ENCODE data around the gene CACNA2D1. TPM values are rescaled to one million over a fixed set of nuclear protein-coding genes. Genes with fewer than 3 reads are reported as not detected.

CACNA2D1 gene
- total RNA-seq, 1 experiment from 2014 or later = not detected

GRCh38 chr7:82005056-82005455, 438.5 kb downstream of the CACNA2D1 start:
- Histone ChIP-seq H3K27me3 (ENCODE audit: low read length) (no peaks in the 10 kb centered on the region), H3K4me1 (ENCODE audit: low read length) (no peaks in the 10 kb centered on the region), H3K79me2 (ENCODE audit: low read length) (no peaks in the 10 kb centered on the region), H3K27ac (ENCODE audit: low read length) (no peak overlapping the region), H3K9ac (ENCODE audit: low read length) (no peak overlapping the region), H3K9me3 (ENCODE audit: low read length) (peaks cover 24% of the 10 kb centered on the region), H3K4me2 (ENCODE audit: low read depth, low read length, poor library complexity, severe bottlenecking) (no peak overlapping the region), H4K20me1 (ENCODE audit: insufficient read depth, low read depth, low read length) (no peaks in the 10 kb centered on the region), H2AFZ (ENCODE audit: low read length) (no peak overlapping the region), H3K36me3 (ENCODE audit: insufficient read depth, low read length) (no peaks in the 10 kb centered on the region), H3K9me2 (replicated peaks; ENCODE audit: insufficient read depth, low read length) (no peaks in the 10 kb centered on the region), H3K4me3 (ENCODE audit: low read length) (no peak overlapping the region)
- no peak for DNase-seq

GRCh38 chr7:81993186-81993585, 450.4 kb downstream of the CACNA2D1 start:
- Histone ChIP-seq H3K36me3 (ENCODE audit: insufficient read depth, low read length) (no peaks in the 10 kb centered on the region), H3K9ac (ENCODE audit: low read length) (no peak overlapping the region), H3K27ac (ENCODE audit: low read length) (no peak overlapping the region), H3K27me3 (ENCODE audit: low read length) (no peaks in the 10 kb centered on the region), H3K9me3 (ENCODE audit: low read length) (peaks cover 23% of the 10 kb centered on the region), H3K79me2 (ENCODE audit: low read length) (no peaks in the 10 kb centered on the region), H2AFZ (ENCODE audit: low read length) (no peak overlapping the region), H3K4me1 (ENCODE audit: low read length) (no peaks in the 10 kb centered on the region), H3K9me2 (replicated peaks; ENCODE audit: insufficient read depth, low read length) (no peaks in the 10 kb centered on the region), H3K4me2 (ENCODE audit: low read depth, low read length, poor library complexity, severe bottlenecking) (no peak overlapping the region), H3K4me3 (ENCODE audit: low read length) (no peak overlapping the region), H4K20me1 (ENCODE audit: insufficient read depth, low read depth, low read length) (no peaks in the 10 kb centered on the region)
- DNase-seq = no peak

GRCh38 chr7:81990395-81990794, 453.2 kb downstream of the CACNA2D1 start:
- H2AFZ ChIP-seq (ENCODE audit: low read length) = no peak overlapping the region
- DNase-seq = no peak
- no peak overlapping the region for H3K4me3 ChIP-seq (ENCODE audit: low read length)
- no peaks in the 10 kb centered on the region for H3K4me1 ChIP-seq (ENCODE audit: low read length)
- H3K9me3 ChIP-seq (ENCODE audit: low read length) = peaks cover 23% of the 10 kb centered on the region
- no peaks in the 10 kb centered on the region for H3K79me2 ChIP-seq (ENCODE audit: low read length)
- no peaks in the 10 kb centered on the region for H4K20me1 ChIP-seq (ENCODE audit: insufficient read depth, low read depth, low read length)
- no peak overlapping the region for H3K4me2 ChIP-seq (ENCODE audit: low read depth, low read length, poor library complexity, severe bottlenecking)
- H3K27ac ChIP-seq (ENCODE audit: low read length) = no peak overlapping the region
- no peaks in the 10 kb centered on the region for H3K36me3 ChIP-seq (ENCODE audit: insufficient read depth, low read length)
- H3K27me3 ChIP-seq (ENCODE audit: low read length) = no peaks in the 10 kb centered on the region
- H3K9ac ChIP-seq (ENCODE audit: low read length) = no peak overlapping the region
- no peaks in the 10 kb centered on the region for H3K9me2 ChIP-seq (replicated peaks; ENCODE audit: insufficient read depth, low read length)

GRCh38 chr7:81986723-81987470, 456.7 kb downstream of the CACNA2D1 start:
- no peaks in the 10 kb centered on the region for H3K9me2 ChIP-seq (replicated peaks; ENCODE audit: insufficient read depth, low read length)
- no peak overlapping the region for H3K9ac ChIP-seq (ENCODE audit: low read length)
- no peak for DNase-seq
- no peak overlapping the region for H3K27ac ChIP-seq (ENCODE audit: low read length)
- H3K79me2 ChIP-seq (ENCODE audit: low read length) = no peaks in the 10 kb centered on the region
- no peaks in the 10 kb centered on the region for H3K36me3 ChIP-seq (ENCODE audit: insufficient read depth, low read length)
- no peaks in the 10 kb centered on the region for H3K4me1 ChIP-seq (ENCODE audit: low read length)
- H3K9me3 ChIP-seq (ENCODE audit: low read length) = peaks cover 26% of the 10 kb centered on the region
- no peaks in the 10 kb centered on the region for H4K20me1 ChIP-seq (ENCODE audit: insufficient read depth, low read depth, low read length)
- H3K4me3 ChIP-seq (ENCODE audit: low read length) = no peak overlapping the region
- H3K27me3 ChIP-seq (ENCODE audit: low read length) = no peaks in the 10 kb centered on the region
- H2AFZ ChIP-seq (ENCODE audit: low read length) = no peak overlapping the region
- no peak overlapping the region for H3K4me2 ChIP-seq (ENCODE audit: low read depth, low read length, poor library complexity, severe bottlenecking)

GRCh38 chr7:81983406-81983805, 460.2 kb downstream of the CACNA2D1 start:
- no peaks in the 10 kb centered on the region for H3K4me1 ChIP-seq (ENCODE audit: low read length)
- no peaks in the 10 kb centered on the region for H3K36me3 ChIP-seq (ENCODE audit: insufficient read depth, low read length)
- H3K4me3 ChIP-seq (ENCODE audit: low read length) = no peak overlapping the region
- H3K9ac ChIP-seq (ENCODE audit: low read length) = no peak overlapping the region
- H3K9me2 ChIP-seq (replicated peaks; ENCODE audit: insufficient read depth, low read length) = no peaks in the 10 kb centered on the region
- no peaks in the 10 kb centered on the region for H3K79me2 ChIP-seq (ENCODE audit: low read length)
- no peak overlapping the region for H3K27ac ChIP-seq (ENCODE audit: low read length)
- peaks cover 21% of the 10 kb centered on the region for H3K9me3 ChIP-seq (ENCODE audit: low read length)
- H4K20me1 ChIP-seq (ENCODE audit: insufficient read depth, low read depth, low read length) = no peaks in the 10 kb centered on the region
- no peak overlapping the region for H2AFZ ChIP-seq (ENCODE audit: low read length)
- no peak overlapping the region for H3K4me2 ChIP-seq (ENCODE audit: low read depth, low read length, poor library complexity, severe bottlenecking)
- H3K27me3 ChIP-seq (ENCODE audit: low read length) = no peaks in the 10 kb centered on the region
- no peak for DNase-seq

- no peak overlapping the region for H3K4me2 ChIP-seq (ENCODE audit: low read depth, low read length, poor library complexity, severe bottlenecking)
- no peak overlapping the region for H3K4me3 ChIP-seq (ENCODE audit: low read length)
- H2AFZ ChIP-seq (ENCODE audit: low read length) = no peak overlapping the region
- H3K27me3 ChIP-seq (ENCODE audit: low read length) = no peaks in the 10 kb centered on the region
- no peak overlapping the region for H3K9ac ChIP-seq (ENCODE audit: low read length)
- H3K36me3 ChIP-seq (ENCODE audit: insufficient read depth, low read length) = no peaks in the 10 kb centered on the region
- H3K9me3 ChIP-seq (ENCODE audit: low read length) = peaks cover 9% of the 10 kb centered on the region; the same call in 1 of the 2 replicates
- H4K20me1 ChIP-seq (ENCODE audit: insufficient read depth, low read depth, low read length) = no peaks in the 10 kb centered on the region
- no peaks in the 10 kb centered on the region for H3K4me1 ChIP-seq (ENCODE audit: low read length)
- no peaks in the 10 kb centered on the region for H3K79me2 ChIP-seq (ENCODE audit: low read length)
- H3K27ac ChIP-seq (ENCODE audit: low read length) = no peak overlapping the region
- H3K9me2 ChIP-seq (replicated peaks; ENCODE audit: insufficient read depth, low read length) = no peaks in the 10 kb centered on the region
- no peak for DNase-seq
Observed at GRCh38 chr7:81973117-81973516, 470.5 kb downstream of the CACNA2D1 start.

GRCh38 chr7:81960026-81960425, 483.6 kb downstream of the CACNA2D1 start:
- no peaks in the 10 kb centered on the region for H3K4me1 ChIP-seq (ENCODE audit: low read length)
- DNase-seq = no peak
- H3K4me3 ChIP-seq (ENCODE audit: low read length) = no peak overlapping the region

GRCh38 chr7:81957517-81957916, 486.1 kb downstream of the CACNA2D1 start:
- H3K4me2 ChIP-seq (ENCODE audit: low read depth, low read length, poor library complexity, severe bottlenecking) = no peak overlapping the region
- H3K9ac ChIP-seq (ENCODE audit: low read length) = no peak overlapping the region
- H3K36me3 ChIP-seq (ENCODE audit: insufficient read depth, low read length) = no peaks in the 10 kb centered on the region
- no peaks in the 10 kb centered on the region for H3K79me2 ChIP-seq (ENCODE audit: low read length)
- no peaks in the 10 kb centered on the region for H3K4me1 ChIP-seq (ENCODE audit: low read length)
- H3K9me3 ChIP-seq (ENCODE audit: low read length) = peaks cover 25% of the 10 kb centered on the region
- H2AFZ ChIP-seq (ENCODE audit: low read length) = no peak overlapping the region
- H3K4me3 ChIP-seq (ENCODE audit: low read length) = no peak overlapping the region
- H4K20me1 ChIP-seq (ENCODE audit: insufficient read depth, low read depth, low read length) = no peaks in the 10 kb centered on the region
- no peak for DNase-seq
- H3K27me3 ChIP-seq (ENCODE audit: low read length) = no peaks in the 10 kb centered on the region
- no peaks in the 10 kb centered on the region for H3K9me2 ChIP-seq (replicated peaks; ENCODE audit: insufficient read depth, low read length)
- no peak overlapping the region for H3K27ac ChIP-seq (ENCODE audit: low read length)

More at GRCh38 chr7:81960026-81960425, 483.6 kb downstream of the CACNA2D1 start:
- no peak overlapping the region for H2AFZ ChIP-seq (ENCODE audit: low read length)
- no peaks in the 10 kb centered on the region for H4K20me1 ChIP-seq (ENCODE audit: insufficient read depth, low read depth, low read length)
- H3K36me3 ChIP-seq (ENCODE audit: insufficient read depth, low read length) = no peaks in the 10 kb centered on the region
- H3K27ac ChIP-seq (ENCODE audit: low read length) = no peak overlapping the region
- H3K9me2 ChIP-seq (replicated peaks; ENCODE audit: insufficient read depth, low read length) = no peaks in the 10 kb centered on the region
- no peaks in the 10 kb centered on the region for H3K27me3 ChIP-seq (ENCODE audit: low read length)
- no peaks in the 10 kb centered on the region for H3K79me2 ChIP-seq (ENCODE audit: low read length)
- H3K9ac ChIP-seq (ENCODE audit: low read length) = no peak overlapping the region
- H3K4me2 ChIP-seq (ENCODE audit: low read depth, low read length, poor library complexity, severe bottlenecking) = no peak overlapping the region
- H3K9me3 ChIP-seq (ENCODE audit: low read length) = peaks cover 15% of the 10 kb centered on the region

All from Karpas-422 (cell line).